Activated naive CD4-positive, alpha-beta T cell treated with Interleukin-2 at 50 U/mL for 16 hours (primary cell): ENCODE results near the gene OR6V1.
"Not testable (repeated sequence)": the region's sequence is repeated elsewhere in the genome, so short reads cannot be mapped to it uniquely, and the experiment has no call there.

Source experiments
- DNase-seq: peaks from one replicate; pipeline ENCODE4 v3.0.0-alpha.2; 2020

The OR6V1 gene

DNA sequence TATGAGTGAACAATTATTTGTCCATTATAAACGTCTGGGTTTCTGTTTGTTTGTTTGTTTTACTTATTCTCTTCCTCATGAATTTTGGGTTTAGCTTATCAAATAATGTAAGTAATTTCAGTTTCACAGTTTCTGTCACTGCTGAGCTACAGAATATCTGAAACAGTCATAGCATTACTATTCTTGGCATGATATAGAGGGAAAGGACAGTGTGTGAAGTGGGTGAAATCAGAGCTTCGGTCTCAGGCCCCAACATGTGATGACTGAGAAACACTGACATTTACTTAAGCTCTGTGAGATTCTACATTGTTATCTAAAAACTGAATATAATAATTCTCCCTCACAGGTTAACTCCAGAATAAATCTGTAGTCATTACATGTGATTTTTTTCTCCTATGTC is 8.8 kb upstream of the OR6V1 start:
- DNase-seq: no peak

DNA sequence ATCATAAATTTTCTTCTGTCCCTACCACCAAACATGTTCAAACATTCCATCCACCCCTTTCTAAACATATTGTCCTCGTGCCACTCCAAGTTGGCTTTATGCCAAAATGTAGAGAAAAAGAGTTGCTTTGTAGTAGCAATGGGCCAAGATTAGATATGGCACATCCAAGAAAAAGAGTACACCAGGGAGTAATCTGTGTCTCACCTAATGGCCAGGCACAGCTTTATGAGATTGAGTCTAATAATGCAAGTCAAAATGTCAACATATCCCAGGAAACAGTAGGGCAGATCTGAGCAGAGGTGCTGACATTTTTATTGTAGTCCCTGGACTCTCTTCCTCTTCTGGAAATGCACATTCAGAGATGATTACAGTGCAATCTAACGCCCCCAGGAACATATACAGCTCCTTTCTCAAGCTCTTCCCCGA is 5.7 kb upstream of the OR6V1 start:
- no peak for DNase-seq

DNA sequence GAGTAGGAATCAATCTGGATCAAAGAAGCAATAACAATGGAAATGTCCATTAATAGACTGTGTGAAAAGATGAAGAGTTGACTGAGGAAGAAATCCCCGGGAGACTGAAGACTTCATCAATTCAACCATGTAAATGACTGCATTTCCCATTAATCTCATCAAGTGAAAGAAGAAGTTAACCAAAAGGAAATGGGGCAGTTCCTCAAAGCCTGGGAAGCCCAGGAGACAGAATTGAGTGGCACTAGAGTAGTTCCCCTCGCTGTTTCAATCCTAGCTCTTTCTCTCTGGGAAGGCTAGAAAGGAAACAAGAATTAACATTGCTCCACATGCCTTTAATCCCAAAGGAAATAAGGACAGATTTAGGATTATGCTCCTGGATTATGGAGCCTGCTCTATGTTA is 4.8 kb upstream of the OR6V1 start:
- no peak for DNase-seq

DNA sequence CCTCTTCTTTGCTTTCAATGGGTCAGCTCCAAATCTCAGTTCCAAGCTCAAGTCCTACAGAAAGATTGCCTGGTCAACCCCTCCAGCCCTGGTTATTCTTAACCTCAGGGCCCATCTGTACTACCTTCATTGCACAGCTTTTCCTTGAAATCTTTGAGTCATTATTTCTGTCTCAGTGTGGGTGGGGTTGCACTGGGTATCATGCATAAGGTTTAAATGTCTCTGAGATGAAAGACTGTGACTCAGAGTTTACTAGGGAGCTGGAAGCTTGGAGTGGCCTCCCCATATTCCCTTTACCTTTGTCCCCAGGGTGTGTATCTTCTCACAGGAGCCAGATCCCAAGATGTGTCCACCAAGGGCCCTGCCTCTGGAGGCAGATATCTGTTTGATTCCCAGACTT is 3.3 kb upstream of the OR6V1 start:
- DNase-seq: no peak

DNA sequence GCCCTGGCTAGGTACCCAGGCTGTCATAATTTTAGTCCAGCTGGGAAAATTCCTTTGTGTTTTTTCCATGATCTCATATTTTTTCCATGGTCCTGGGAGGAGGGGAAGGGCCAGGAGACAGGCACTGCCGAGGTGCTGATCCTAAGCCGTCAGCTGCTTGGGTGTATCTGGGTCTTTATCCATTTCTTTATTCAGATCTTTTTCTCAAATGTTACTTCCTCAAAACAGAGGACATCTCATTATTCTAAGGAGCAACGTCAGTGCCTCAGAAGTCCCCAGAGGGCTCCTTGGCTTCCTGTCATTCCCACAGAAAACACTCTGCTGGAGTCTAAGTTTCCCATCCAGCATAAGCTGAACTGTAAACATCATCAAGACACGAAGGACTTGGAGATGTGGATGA is 2.8 kb upstream of the OR6V1 start:
- DNase-seq: no peak

DNA sequence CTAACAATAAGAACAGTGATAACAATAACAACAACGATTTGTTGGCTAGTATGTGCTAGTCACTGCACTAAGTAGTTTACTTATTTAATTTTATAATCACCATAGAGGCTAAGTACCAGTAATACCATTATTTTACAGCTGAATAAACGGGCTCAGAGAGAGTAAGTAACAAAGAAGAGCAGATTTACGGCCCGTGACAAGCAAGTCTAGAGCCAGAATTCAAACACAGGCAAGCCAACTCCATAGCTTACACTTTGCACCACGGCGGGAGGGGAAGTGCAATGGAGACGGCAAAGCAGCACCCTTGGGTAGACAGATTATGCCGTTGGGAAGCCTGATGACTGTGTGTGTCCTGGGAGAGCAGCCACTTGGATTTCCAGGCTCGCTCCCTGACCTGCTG is 1.2 kb upstream of the OR6V1 start:
- no peak for DNase-seq

DNA sequence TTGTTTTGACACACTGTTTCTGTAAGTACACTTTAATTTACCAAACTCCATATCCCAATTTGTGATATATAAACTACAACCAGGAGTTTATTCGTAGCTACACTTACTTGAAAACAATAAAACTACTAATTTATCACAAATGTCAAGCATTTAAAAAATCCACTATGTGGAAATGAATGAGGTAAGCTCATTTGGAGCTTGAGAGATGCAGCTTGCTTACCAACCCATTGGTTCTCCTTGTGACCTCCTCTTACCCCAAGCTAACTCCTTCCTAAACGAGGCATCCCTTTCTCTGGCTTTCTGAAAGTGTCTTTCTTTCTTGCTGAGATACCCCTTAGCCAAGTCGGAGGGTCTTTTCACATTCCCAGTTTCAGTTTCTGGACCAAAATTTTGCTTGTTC is 2.5 kb downstream of the OR6V1 start:
- no peak for DNase-seq

DNA sequence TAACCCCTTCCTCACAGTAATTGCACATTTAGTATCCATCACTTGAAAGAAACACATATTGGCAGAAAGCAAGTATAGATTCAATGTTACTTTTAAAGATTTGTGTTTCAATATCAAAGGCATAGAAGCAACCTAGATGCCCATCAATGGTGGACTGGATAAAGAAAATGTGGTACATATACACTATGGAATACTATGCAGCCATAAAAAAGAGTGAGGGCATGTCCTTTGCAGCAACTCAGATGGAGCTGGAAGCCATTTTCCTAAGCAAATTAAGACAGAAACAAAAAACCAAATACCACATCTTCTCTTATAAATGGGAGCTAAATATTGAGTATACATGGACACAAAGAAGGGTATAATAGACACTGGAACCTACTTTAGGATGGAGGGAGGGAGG is 3.6 kb downstream of the OR6V1 start:
- DNase-seq: no peak

DNA sequence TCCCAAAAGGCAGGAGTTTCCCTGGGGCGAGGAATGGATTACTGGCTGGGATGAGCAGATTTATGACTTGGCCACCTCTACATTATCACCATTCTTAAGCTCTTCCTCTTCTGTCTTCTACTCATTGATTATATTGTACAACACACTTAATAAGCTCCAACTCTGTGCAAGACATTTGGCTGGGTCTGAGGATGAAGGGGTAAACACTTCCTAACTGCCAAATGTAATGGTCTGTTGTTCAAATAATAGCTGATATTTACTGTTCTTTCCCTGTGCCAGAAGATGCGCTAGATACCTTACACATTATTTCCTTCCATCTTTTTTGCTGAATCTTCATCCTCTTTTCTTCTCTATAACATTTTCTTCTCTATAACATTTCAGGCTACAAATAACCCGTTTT is 11.6 kb downstream of the OR6V1 start:
- DNase-seq: no peak

DNA sequence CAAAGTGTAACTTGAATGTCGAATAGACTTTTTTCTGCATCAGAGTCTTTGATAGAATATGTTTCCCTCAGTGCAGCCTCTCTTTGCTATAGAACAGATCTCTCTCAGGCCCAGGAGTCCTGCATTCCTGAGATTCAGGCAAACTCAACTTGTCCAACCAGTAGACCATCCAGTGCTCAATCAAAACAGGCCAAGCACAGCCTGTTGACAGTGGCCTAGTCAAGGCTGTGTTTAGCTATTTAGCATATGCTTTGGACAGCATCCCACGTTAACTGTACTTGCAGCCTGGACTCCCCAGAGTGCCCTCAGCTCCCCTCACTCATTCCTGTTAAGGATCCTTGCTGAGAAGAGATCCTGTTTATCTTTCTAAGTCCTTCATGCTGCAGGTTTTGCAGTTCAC is 16.3 kb downstream of the OR6V1 start:
- DNase-seq: no peak

DNA sequence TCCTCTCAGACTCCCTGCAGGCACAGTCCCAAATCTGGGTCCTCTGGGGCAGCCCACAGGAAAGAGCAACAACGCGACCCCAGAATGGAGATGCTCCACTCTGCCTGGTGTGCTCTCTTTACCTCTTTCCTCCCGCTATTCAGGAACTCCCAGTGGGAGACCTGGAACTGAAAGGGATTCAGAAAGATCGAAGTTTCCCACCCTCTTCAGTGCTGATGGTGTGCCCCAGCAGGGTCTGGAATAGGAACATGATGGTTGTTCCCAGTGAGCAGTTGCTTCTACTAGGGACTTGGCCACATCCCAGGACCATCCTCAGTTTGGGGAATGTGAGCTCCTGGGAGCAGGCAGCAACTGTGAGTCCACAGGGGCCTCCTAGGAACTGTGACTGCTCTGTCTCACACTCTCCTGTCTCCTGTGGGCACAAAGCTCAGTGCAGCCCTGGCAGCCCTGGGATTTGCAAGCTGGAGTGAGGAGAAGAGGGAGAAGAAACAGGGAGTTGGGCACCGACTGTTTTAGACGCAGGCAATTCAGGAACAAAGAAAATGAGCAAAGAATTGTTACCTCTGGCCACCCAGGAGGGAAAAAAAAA is 17.9 kb downstream of the OR6V1 start:
- DNase-seq: no peak

DNA sequence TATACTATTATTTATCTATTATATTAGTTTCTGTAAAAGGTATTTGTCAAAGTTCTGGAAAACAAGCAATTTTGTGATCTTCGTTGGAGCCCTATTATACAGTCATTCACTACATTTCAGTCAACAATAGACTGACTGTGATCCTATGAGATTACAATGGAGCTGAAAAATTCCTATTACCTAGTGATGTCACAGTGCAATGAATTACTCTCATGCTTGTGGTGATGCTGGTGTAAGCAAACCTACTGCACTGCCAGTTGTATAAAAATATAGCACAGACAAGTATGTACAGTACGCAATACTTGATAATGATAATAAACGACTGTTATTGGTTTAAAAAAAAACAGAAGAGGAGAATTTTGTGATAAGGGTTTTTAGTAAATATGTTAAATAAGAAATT is 21.4 kb downstream of the OR6V1 start:
- DNase-seq: no peak

DNA sequence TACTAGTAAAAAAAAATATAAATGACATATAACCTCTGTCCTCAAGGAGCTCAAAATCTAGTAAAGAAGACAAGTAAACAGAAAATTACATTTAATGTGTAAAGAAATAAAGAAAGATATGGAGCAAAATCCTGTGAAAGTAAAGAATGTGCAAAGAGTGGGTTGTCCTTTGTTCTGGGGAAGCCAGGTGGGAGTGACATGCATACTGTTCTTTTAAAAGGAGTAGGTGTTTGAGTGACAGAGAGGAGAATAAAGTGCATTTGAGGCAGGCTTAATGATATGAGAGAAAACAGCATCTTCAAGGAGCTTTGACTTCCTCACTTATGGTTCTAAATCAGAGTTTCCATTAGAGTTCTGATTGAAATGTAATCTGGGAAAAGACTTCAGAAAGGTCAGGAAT is 22.0 kb downstream of the OR6V1 start:
- DNase-seq: no peak

DNA sequence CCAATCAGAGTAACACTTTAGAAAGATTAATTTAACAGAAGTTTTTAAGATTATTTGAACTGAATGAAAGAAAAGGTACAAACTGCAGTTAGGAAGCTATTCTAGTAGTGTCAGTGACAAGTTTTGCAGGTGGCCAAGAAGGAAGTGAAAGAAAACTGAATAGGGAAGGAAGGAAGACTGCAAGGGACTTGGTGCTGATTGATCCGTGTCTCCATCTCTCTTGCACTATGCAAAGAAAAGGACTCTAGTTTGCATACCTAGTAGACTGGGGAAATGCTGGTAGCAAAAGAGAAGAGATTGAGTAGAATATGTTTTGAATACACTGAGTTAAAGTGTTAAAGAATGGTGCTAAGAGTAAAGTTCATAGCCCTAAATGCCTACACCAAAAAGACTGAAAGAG is 33.0 kb downstream of the OR6V1 start:
- no peak for DNase-seq

DNA sequence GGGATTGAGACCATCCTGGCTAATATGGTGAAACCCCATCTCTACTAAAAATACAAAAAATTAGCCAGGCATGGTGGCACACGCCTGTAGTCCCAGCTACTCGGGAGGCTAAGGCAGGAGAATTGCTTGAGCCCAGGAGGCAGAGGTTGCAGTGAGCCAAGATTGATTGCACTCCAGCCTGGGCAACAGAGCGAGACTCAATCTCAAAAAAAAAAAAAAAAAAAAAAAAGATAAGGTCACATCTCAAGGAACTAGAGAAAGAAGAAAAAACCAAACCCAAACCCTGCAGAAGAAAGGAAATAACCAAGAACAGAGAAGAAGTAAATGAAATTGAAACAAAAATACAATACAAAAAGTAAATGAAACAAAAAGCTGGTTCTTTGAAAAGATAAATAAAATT is 33.5 kb downstream of the OR6V1 start:
- not testable (repeated sequence) for DNase-seq

DNA sequence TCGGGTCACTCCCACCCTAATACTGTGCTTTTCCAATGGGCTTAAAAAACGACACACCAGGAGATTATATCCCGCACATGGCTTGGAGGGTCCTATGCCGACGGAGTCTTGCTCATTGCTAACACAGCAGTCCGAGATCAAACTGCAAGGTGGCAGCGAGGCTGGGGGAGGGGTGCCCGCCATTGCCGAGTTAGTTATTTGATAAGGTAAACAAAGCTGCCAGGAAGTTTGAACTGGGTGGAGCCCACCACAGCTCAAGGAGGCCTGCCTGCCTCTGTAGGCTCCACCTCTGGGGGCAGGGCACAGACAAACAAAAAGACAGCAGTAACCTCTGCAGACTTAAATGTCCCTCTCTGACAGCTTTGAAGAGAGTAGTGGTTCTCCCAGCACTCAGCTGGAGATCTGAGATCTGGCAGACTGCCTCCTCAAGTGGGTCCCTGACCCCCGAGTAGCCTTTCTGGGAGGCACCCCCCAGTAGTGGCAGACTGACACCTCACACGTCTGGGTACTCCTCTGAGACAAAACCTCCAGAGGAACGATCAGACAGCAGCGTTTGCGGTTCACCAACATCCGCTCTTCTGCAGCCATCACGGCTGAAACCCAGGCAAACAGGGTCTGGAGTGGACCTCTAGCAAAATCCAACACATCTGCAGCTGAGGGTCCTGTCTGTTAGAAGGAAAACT is 36.5 kb downstream of the OR6V1 start:
- DNase-seq: not testable (repeated sequence)

DNA sequence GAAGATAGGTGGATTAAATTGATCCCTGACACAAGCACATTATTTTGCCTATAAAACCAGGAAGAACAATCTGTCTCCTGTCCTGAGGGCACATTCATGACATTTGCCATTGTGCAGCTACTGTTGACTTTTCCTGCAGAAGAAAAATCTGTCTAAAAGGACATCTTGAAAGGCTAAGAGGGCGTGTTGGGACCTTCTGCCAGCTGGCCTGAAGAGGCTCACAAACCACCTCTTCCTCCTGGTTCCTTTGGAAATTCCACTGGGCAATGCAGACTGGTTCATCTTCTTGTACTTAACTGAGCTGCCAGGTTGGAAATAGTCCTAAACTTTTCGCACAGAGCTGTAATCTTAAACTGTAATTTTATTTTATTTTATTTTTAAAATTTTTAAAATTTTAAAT is 44.0 kb downstream of the OR6V1 start:
- no peak for DNase-seq

DNA sequence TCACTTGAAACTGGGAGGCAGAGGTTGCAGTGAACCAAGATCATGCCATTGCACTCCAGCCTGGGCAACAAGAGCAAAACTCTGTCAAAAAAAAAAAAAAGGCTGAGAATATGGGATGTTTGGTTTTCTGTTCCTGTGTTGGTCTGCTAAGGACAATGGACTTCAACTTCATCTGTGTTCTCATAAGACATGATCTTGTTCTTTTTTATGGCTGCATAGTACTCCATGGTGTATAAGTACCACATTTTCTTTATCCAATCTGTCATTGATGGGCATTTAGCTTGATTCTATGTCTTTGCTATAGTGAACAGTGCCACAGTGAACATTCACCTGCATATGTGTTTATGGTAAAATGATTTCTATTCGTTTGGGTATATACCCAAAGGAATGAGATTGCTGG is 47.4 kb downstream of the OR6V1 start:
- DNase-seq: not testable (repeated sequence)
